K562 (cell line): ENCODE data around the gene GCH1.

Experiments
- CTCF ChIP-seq, 3 experiments: IDR thresholded peaks in 2 of 3; conservative IDR thresholded peaks in 1 of 3; 2 replicates each; pipeline ENCODE4 v1.5.1; 2011 to 2012; ENCODE audit warnings: low read length in 3 of 3, mild to moderate bottlenecking in 3 of 3, control low read depth in 2 of 3, improper control_type of control experiment in 1 of 3, inconsistent platforms in 1 of 3, low read depth in 1 of 3, mixed read lengths in 1 of 3, moderate library complexity in 1 of 3; ENCODE audit not compliant: insufficient read depth in 2 of 3
- TF ChIP-seq, protein P1 (sequence below), 2 experiments: fragments of 450-650 bp in 1 of 2; sonication (generic) in 1 of 2; formaldehyde crosslinking in 1 of 2; IDR thresholded peaks in 1 of 2; conservative IDR thresholded peaks in 1 of 2; 2 replicates each; pipeline versions ENCODE4 v1.6.1 to v1.8.1; 2016 to 2023; ENCODE audit warnings: mild to moderate bottlenecking in 2 of 2, moderate library complexity in 2 of 2, inconsistent platforms in 1 of 2, missing genetic modification reagents in 1 of 2
- TF ChIP-seq, protein P2 (sequence below), 3 experiments: fragments of 200-800 bp in 1 of 3; sonication (Bioruptor generic) in 1 of 3; sonication (generic) in 1 of 3; formaldehyde crosslinking in 1 of 3; IDR thresholded peaks; 2 replicates each; pipeline versions ENCODE4 v1.6.1 to v1.8.0; 2016 to 2022; ENCODE audit warnings: mild to moderate bottlenecking in 2 of 3, missing compliant biosample characterization in 2 of 3, missing genetic modification characterization in 2 of 3, missing genetic modification reagents in 1 of 3

DNA sequence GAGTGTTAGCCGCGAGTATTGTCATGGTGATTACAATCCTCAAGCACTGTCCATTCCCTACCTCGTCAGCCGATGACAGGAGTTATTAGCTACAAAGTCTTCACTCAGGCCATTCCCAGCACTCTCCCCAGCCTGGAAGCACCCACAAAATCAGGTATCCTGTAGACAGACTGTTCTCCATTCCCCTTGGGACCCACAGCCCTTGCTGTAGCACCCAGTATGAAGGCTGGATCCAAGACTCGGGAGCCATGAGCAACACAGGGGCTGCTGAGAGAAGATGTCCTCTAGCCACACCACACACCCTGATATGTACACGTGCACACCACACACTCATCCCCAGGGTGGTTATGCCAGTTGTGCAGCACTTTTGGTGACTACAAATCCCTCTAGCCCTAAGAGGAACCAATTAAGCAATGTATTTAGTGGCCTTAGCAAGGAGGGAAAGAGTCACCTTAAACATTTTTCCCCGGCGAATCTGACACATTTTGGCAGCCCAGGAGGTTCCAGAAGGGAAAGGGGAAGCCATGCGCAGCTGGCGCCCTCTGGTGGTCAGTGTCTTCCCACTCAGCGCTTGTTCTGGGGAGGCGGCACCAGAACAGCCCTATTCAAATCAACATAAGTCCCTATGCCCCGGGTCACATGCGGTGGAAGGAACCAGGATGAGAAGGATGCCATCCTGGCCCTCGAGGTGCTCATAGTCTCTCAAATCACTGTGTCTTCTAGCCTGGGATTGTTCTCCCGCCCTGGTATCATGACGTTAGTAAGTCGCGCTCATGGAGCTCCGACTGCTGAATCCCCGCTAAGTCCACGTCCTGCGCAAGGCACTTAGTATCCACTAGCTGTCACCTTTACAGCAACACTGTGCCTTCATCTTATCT is 96.9 kb downstream of the GCH1 start:
- TF ChIP-seq, protein P1, sequence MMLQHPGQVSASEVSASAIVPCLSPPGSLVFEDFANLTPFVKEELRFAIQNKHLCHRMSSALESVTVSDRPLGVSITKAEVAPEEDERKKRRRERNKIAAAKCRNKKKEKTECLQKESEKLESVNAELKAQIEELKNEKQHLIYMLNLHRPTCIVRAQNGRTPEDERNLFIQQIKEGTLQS (IDR thresholded peaks at IDR 0.05) = no peak
- TF ChIP-seq, protein P1 (CRISPR knock-in tag; conservative IDR thresholded peaks at IDR 0.05) = no peak
- peak; percentile 83 to 89 (median 85) for TF ChIP-seq CTCF (IDR thresholded peaks at IDR 0.05 in 2 of 3, conservative IDR thresholded peaks at IDR 0.05 in 1 of 3; ENCODE audit: insufficient read depth in 2 of 3, low read depth in 1 of 3, low read length in 3 of 3)
- TF ChIP-seq, protein P2, sequence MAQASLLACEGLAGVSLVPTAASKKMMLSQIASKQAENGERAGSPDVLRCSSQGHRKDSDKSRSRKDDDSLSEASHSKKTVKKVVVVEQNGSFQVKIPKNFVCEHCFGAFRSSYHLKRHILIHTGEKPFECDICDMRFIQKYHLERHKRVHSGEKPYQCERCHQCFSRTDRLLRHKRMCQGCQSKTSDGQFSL (CRISPR knock-in tag; IDR thresholded peaks at IDR 0.05) = no peak
- TF ChIP-seq, protein P2 (tag; IDR thresholded peaks at IDR 0.05) = no peak
